GM23338 (cell line): ENCODE measurements around the gene DOCK4. TPM values are rescaled to one million over a fixed set of nuclear protein-coding genes. Genes with fewer than 3 reads are reported as not detected.

ENCODE experiments used
- ATAC-seq: fragments of 200-7000 bp; cut with Tn5 transposase; 3 replicates; pipeline ENCODE4 v1.9.1; 2020
- DNase-seq: peaks from one replicate; pipeline ENCODE4 v3.0.0-alpha.2; 2015; ENCODE audit warnings: low spot score
- H2AFZ ChIP-seq: fragments of 200-600 bp; sonication (generic); 2 replicates; pipeline ENCODE4 v1.8.0; 2016; ENCODE audit warnings: antibody characterized with exemption, mild to moderate bottlenecking, moderate library complexity
- H3F3A ChIP-seq: fragments of 200-600 bp; sonication (generic); replicated peaks from 2 replicates; pipeline ENCODE4 v1.8.0; 2017; ENCODE audit warnings: antibody characterized with exemption, mixed run types, low read depth
- H3K27ac ChIP-seq: fragments of 200-600 bp; sonication (generic); 2 replicates; pipeline ENCODE4 v1.6.1; 2016; ENCODE audit warnings: low read depth
- H3K27me3 ChIP-seq: fragments of 200-600 bp; sonication (generic); 2 replicates; pipeline ENCODE4 v1.8.0; 2016; ENCODE audit warnings: mild to moderate bottlenecking, mixed run types, moderate library complexity; ENCODE audit not compliant: insufficient read depth
- H3K36me3 ChIP-seq: fragments of 200-600 bp; sonication (generic); 2 replicates; pipeline ENCODE4 v1.8.0; 2016; ENCODE audit warnings: mild to moderate bottlenecking; ENCODE audit not compliant: insufficient read depth
- H3K4me1 ChIP-seq: fragments of 200-600 bp; sonication (generic); 2 replicates; pipeline ENCODE4 v1.8.0; 2016; ENCODE audit warnings: mild to moderate bottlenecking, moderate library complexity; ENCODE audit not compliant: insufficient read depth
- H3K4me2 ChIP-seq: fragments of 200-600 bp; sonication (generic); 2 replicates; pipeline ENCODE4 v1.7.1; 2017; ENCODE audit warnings: mixed run types
- H3K4me3 ChIP-seq: fragments of 200-600 bp; sonication (generic); 2 replicates; pipeline ENCODE4 v1.6.1; 2016; ENCODE audit warnings: mixed run types
- H3K79me2 ChIP-seq: fragments of 200-600 bp; sonication (generic); replicated peaks from 2 replicates; pipeline ENCODE4 v1.8.0; 2017; ENCODE audit warnings: mild to moderate bottlenecking; ENCODE audit not compliant: insufficient read depth
- H3K9me2 ChIP-seq: fragments of 200-600 bp; sonication (generic); 2 replicates; pipeline ENCODE4 v1.8.0; 2017; ENCODE audit not compliant: insufficient read depth
- H4K20me1 ChIP-seq: fragments of 200-600 bp; sonication (generic); replicated peaks from 2 replicates; pipeline ENCODE4 v1.8.0; 2017; ENCODE audit warnings: mild to moderate bottlenecking; ENCODE audit not compliant: insufficient read depth
- H3K27ac Mint-ChIP-seq: 2 replicates; pipeline ENCODE4 v1.8.0; 2020; ENCODE audit warnings: inconsistent platforms, mild to moderate bottlenecking, moderate library complexity, mixed read lengths
- H3K27me3 Mint-ChIP-seq: 3 replicates; pipeline ENCODE4 v1.8.0; 2022; ENCODE audit warnings: low read depth, mild to moderate bottlenecking, moderate library complexity, mixed read lengths, inconsistent platforms; ENCODE audit not compliant: insufficient read depth, poor library complexity
- H3K36me3 Mint-ChIP-seq: 3 replicates; pipeline ENCODE4 v1.8.0; 2021; ENCODE audit warnings: low read depth, mild to moderate bottlenecking, inconsistent platforms, moderate library complexity, mixed read lengths
- H3K4me1 Mint-ChIP-seq: 3 replicates; pipeline ENCODE4 v1.8.0; 2020; ENCODE audit warnings: mild to moderate bottlenecking, inconsistent platforms, mixed read lengths
- H3K4me3 Mint-ChIP-seq: 3 replicates; pipeline ENCODE4 v1.8.0; 2021; ENCODE audit warnings: moderate library complexity, mild to moderate bottlenecking, inconsistent platforms, mixed read lengths
- H3K9me3 Mint-ChIP-seq: 3 replicates; pipeline ENCODE4 v1.8.0; 2020; ENCODE audit warnings: moderate library complexity, mild to moderate bottlenecking, inconsistent platforms, mixed read lengths
- EZH2phosphoT487 ChIP-seq: fragments of 200-600 bp; sonication (generic); IDR thresholded peaks from one replicate; pipeline ENCODE4 v1.8.1; 2018; ENCODE audit warnings: antibody characterized with exemption; ENCODE audit not compliant: unreplicated experiment
- JUNB ChIP-seq: IDR thresholded peaks from one replicate; pipeline ENCODE4 v1.6.1; 2016; ENCODE audit warnings: antibody characterized with exemption; ENCODE audit not compliant: unreplicated experiment
- NANOG ChIP-seq: IDR thresholded peaks from 2 replicates; pipeline ENCODE4 v1.6.1; 2016; ENCODE audit warnings: antibody characterized with exemption, borderline replicate concordance
- POLR2AphosphoS5 ChIP-seq: IDR thresholded peaks from 2 replicates; pipeline ENCODE4 v1.6.1; 2016; ENCODE audit warnings: antibody characterized with exemption, low read depth
- STAT1 ChIP-seq: IDR thresholded peaks from one replicate; pipeline ENCODE4 v1.6.1; 2016; ENCODE audit warnings: antibody characterized with exemption; ENCODE audit not compliant: unreplicated experiment
- ZNF114 ChIP-seq: fragments of 250-450 bp; sonication (Bioruptor Pico); IDR thresholded peaks from 2 replicates; pipeline ENCODE4 v1.5.0; 2020; ENCODE audit warnings: mild to moderate bottlenecking, moderate library complexity
- ZNF331 ChIP-seq: fragments of 250-450 bp; sonication (Bioruptor Pico); IDR thresholded peaks from 2 replicates; pipeline ENCODE4 v1.5.0; 2020; ENCODE audit warnings: low read depth, mild to moderate bottlenecking, moderate library complexity
- polyA plus RNA-seq: library from polyadenylated mRNA; unstranded; fragments of >200 nt; fragmentation: Nextera tagmentation; extraction: Ambion mirVana; gene quantifications from 2 replicates; pipeline ENCODE4 v1.2.1, GENCODE V29; 2016
- total RNA-seq: library from RNA; depleted of rRNA; stranded (reverse); fragments of >200 nt; shearing (Covaris generic); gene quantifications from 2 replicates; pipeline ENCODE4 v1.2.3, GENCODE V29; 2014
- TF ChIP-seq, protein P1 (sequence below): IDR thresholded peaks from one replicate; pipeline ENCODE4 v1.6.1; 2018; ENCODE audit warnings: antibody characterized with exemption; ENCODE audit not compliant: unreplicated experiment
- TF ChIP-seq, protein P2 (sequence below): IDR thresholded peaks from 2 replicates; pipeline ENCODE4 v1.6.1; 2016; ENCODE audit warnings: antibody characterized with exemption

DOCK4 gene
- total and polyA plus RNA-seq, 2 experiments from 2014 or later: 6.3 to 33.8 TPM

DNA sequence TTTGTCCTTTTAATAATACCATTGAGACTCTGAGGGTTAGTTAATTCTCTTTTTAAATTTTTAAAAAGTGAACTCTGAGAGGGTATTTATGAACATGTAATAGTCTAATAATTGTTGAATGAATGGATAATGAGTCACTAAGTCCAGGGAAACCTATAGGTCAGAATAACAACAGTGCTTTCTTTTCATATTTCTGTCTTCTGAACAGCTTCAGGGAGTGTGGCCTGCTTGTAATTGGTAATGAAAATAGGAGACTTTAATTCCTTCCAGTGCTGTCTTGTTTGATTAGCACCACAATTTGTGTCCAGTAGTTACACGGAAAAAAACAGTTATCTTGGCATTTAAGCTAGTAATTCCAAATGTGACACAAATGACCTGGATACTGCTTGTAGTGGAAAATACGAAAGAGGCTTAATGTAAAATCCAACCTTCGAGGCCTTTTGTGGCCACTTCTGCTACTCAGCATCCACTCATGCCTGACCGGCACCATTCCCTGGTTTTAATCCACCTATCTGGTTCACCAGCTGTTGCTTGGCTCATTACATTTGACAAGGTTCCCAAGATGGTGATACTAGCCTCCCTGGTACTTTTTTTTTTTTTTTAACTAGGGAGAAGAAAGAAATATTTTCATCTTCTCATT, 494.7 kb downstream of the DOCK4 start:
- ATAC-seq (no peak), DNase-seq (no peak)
- H3K4me1 ChIP-seq: no peaks in the 10 kb centered on the region
- Mint-ChIP-seq H3K27ac (no peak overlapping the region), H3K4me3 (no peak overlapping the region), H3K27me3 (no peaks in the 10 kb centered on the region), H3K36me3 (peaks cover 5% of the 10 kb centered on the region; the same call in 2 of the 3 replicates), H3K4me1 (no peaks in the 10 kb centered on the region), H3K9me3 (peaks cover 14% of the 10 kb centered on the region)
- H2AFZ ChIP-seq: no peak overlapping the region
- H3F3A ChIP-seq: no peaks in the 10 kb centered on the region
- no peaks in the 10 kb centered on the region for H3K36me3 ChIP-seq
- no peak overlapping the region for H3K4me2 ChIP-seq
- no peaks in the 10 kb centered on the region for H4K20me1 ChIP-seq
- peaks cover 4% of the 10 kb centered on the region; the same call in 1 of the 2 replicates for H3K9me2 ChIP-seq
- H3K4me3 ChIP-seq: no peak overlapping the region
- no peaks in the 10 kb centered on the region for H3K27me3 ChIP-seq
- no peak for TF ChIP-seq JUNB
- H3K27ac ChIP-seq: no peak overlapping the region
- H3K79me2 ChIP-seq: no peaks in the 10 kb centered on the region

DNA sequence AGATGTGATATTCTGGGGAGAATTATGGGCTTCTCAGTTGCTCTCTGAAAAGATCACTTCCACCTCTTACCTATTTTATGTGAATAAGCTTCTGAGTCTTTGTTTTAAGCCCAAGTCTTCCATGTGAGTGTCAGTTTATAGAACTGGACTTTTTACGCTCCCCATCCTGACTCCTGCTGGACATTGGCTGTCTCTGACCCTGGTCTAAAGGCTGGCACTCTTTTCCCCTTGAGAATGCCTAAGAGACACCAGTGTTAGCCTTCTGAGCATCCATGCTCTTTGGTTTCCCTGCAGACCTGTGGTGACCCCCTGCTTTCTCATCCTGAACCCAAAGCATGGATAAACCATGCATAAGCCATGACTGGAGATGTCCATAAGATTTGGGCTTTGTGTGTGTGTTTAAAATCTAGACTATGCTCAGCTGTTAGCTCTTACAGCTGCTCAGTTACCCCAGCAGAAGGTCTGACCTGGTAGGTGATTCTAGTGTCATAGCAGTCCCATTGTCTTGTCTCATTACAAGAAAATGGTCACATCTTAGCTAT, 495.3 kb downstream of the DOCK4 start:
- H3K79me2 ChIP-seq: no peaks in the 10 kb centered on the region
- H3K4me1 Mint-ChIP-seq: no peaks in the 10 kb centered on the region
- no peak for DNase-seq
- peaks cover 4% of the 10 kb centered on the region; the same call in 1 of the 2 replicates for H3K9me2 ChIP-seq
- no peaks in the 10 kb centered on the region for H3K27me3 ChIP-seq
- H4K20me1 ChIP-seq: no peaks in the 10 kb centered on the region
- no peak overlapping the region for H3K4me3 Mint-ChIP-seq
- no peak overlapping the region for H3K27ac Mint-ChIP-seq
- H3K27ac ChIP-seq: no peak overlapping the region
- TF ChIP-seq EZH2phosphoT487: no peak
- TF ChIP-seq NANOG: no peak
- TF ChIP-seq, protein P1, sequence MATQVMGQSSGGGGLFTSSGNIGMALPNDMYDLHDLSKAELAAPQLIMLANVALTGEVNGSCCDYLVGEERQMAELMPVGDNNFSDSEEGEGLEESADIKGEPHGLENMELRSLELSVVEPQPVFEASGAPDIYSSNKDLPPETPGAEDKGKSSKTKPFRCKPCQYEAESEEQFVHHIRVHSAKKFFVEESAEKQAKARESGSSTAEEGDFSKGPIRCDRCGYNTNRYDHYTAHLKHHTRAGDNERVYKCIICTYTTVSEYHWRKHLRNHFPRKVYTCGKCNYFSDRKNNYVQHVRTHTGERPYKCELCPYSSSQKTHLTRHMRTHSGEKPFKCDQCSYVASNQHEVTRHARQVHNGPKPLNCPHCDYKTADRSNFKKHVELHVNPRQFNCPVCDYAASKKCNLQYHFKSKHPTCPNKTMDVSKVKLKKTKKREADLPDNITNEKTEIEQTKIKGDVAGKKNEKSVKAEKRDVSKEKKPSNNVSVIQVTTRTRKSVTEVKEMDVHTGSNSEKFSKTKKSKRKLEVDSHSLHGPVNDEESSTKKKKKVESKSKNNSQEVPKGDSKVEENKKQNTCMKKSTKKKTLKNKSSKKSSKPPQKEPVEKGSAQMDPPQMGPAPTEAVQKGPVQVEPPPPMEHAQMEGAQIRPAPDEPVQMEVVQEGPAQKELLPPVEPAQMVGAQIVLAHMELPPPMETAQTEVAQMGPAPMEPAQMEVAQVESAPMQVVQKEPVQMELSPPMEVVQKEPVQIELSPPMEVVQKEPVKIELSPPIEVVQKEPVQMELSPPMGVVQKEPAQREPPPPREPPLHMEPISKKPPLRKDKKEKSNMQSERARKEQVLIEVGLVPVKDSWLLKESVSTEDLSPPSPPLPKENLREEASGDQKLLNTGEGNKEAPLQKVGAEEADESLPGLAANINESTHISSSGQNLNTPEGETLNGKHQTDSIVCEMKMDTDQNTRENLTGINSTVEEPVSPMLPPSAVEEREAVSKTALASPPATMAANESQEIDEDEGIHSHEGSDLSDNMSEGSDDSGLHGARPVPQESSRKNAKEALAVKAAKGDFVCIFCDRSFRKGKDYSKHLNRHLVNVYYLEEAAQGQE: no peak
- H3K4me3 ChIP-seq: no peak overlapping the region
- H3K9me3 Mint-ChIP-seq: peaks cover 13% of the 10 kb centered on the region
- no peaks in the 10 kb centered on the region for H3K4me1 ChIP-seq
- no peak overlapping the region for H3K4me2 ChIP-seq
- H2AFZ ChIP-seq: no peak overlapping the region
- peaks cover 4% of the 10 kb centered on the region; the same call in 2 of the 3 replicates for H3K36me3 Mint-ChIP-seq
- no peaks in the 10 kb centered on the region for H3F3A ChIP-seq
- H3K36me3 ChIP-seq: no peaks in the 10 kb centered on the region
- no peaks in the 10 kb centered on the region for H3K27me3 Mint-ChIP-seq
- ATAC-seq: no peak

DNA sequence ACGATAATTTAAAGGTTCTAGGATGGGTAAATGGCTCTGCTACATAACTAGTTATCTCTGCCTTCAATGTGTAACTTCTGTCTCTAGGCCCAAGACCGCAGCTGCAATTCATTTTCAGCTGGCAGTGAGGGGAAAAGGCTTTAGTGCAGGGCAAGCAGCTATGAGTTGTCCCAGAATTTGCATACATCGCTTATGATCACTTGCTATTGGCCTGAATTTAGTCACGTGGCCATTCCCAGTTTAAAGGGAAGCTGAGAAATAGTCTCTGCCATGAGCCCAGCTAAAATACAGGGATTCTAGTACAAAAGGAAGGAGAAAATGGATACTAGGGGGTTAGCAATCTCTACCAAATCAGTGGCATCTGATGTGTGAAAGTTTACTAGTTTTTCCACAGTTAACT, 498.1 kb downstream of the DOCK4 start:
- Mint-ChIP-seq H3K4me3 (no peak overlapping the region), H3K9me3 (peaks cover 17% of the 10 kb centered on the region), H3K27ac (no peak overlapping the region), H3K36me3 (peaks cover 7% of the 10 kb centered on the region; the same call in 1 of the 3 replicates), H3K27me3 (no peaks in the 10 kb centered on the region), H3K4me1 (no peaks in the 10 kb centered on the region)
- Histone ChIP-seq H2AFZ (peak overlapping the region; percentile 20; the same call in 1 of the 2 replicates), H3K4me1 (no peaks in the 10 kb centered on the region), H3K36me3 (no peaks in the 10 kb centered on the region), H3F3A (no peaks in the 10 kb centered on the region), H3K27ac (no peak overlapping the region), H3K9me2 (peaks cover 5% of the 10 kb centered on the region), H4K20me1 (no peaks in the 10 kb centered on the region), H3K27me3 (no peaks in the 10 kb centered on the region), H3K4me3 (no peak overlapping the region), H3K4me2 (no peak overlapping the region), H3K79me2 (no peaks in the 10 kb centered on the region)
- DNase-seq: no peak
- TF ChIP-seq, protein P2, sequence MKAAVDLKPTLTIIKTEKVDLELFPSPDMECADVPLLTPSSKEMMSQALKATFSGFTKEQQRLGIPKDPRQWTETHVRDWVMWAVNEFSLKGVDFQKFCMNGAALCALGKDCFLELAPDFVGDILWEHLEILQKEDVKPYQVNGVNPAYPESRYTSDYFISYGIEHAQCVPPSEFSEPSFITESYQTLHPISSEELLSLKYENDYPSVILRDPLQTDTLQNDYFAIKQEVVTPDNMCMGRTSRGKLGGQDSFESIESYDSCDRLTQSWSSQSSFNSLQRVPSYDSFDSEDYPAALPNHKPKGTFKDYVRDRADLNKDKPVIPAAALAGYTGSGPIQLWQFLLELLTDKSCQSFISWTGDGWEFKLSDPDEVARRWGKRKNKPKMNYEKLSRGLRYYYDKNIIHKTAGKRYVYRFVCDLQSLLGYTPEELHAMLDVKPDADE: no peak
- TF ChIP-seq ZNF331: no peak
- TF ChIP-seq JUNB: no peak
- TF ChIP-seq, protein P1: no peak
- TF ChIP-seq ZNF114: no peak
- no peak for TF ChIP-seq STAT1
- TF ChIP-seq POLR2AphosphoS5: no peak
- ATAC-seq: no peak
